GM18499 (cell line): ENCODE results near the gene PAK2.
"Not testable (repeated sequence)": the region's sequence is repeated elsewhere in the genome, so short reads cannot be mapped to it uniquely, and the experiment has no call there.

ENCODE experiments used
- ATAC-seq: cut with Tn5 transposase; IDR thresholded peaks from one replicate; pipeline ENCODE4 v1.9.1; 2021; ENCODE audit warnings: moderate number of reproducible peaks; ENCODE audit not compliant: insufficient read depth, unreplicated experiment

The PAK2 gene

DNA sequence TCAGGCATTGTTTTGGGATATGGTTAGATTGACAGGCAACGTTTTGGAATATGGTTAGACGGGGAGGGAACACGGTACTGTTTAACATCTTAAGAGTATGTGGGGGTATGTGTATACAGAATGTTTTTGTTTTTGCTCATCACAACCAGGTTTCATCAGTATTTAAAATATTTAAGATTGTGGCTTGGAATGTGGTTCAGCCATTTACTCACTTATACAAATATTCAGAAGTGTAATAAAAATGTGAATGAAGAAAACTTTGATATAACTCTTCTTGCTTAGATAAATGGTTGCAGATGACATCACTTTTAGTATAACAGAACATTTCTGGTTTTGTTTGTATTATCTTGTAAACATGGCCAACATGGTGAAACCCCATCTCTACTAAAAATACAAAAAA lies 3.9 kb upstream of the PAK2 start:
- no peak for ATAC-seq

DNA sequence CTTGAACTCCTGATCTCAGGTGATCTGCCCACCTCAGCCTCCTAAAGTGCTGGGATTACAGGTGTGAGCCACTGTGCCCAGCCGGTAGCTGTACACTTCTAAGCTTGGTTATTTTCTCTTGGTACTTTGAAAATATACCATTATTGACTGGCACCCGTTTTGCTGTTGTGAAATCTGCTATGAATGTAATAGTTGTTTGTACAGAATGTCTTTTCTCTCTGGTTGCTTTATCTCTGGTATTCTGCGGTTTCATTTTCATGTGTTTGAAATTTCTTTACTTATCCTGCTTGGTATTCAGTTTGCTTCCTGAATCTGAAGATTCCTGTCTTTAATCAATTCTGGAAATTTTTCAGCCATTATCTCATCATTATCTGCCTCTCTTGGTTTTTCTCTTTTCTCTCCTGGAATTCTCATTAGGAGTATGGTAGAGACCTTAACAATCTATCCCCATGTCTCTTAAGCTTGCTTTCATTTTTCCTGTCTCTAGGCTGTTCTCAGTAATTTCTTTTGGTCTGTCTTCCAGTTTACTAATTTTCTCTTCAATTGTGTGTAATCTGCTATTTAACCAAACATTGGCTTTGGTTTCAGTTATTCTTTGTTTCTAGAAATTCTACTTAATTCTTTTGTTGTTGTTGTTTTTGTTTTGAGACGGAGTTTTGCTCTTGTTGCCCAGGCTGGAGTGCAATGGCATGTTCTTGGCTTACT lies 2.8 kb upstream of the PAK2 start:
- ATAC-seq: no peak

DNA sequence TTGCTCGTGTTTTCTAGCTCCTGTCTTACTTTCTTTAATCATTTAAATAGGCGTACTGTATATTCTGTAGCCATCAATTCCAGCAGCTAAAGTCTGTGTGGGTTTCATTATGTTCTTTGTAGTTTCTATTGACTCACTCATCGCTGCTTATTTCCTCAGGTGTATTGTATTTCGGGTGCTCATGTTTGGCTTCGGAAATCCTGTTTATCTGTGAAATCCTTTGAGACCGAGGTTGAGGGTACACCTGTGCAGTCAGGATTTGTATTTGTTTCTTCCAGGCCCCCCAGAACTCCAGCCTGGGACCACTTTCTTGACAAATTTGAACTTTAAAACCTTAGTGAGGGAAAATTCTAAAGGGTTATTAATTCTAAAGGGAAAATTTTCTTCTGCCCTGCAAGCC lies 2.0 kb upstream of the PAK2 start:
- no peak for ATAC-seq

DNA sequence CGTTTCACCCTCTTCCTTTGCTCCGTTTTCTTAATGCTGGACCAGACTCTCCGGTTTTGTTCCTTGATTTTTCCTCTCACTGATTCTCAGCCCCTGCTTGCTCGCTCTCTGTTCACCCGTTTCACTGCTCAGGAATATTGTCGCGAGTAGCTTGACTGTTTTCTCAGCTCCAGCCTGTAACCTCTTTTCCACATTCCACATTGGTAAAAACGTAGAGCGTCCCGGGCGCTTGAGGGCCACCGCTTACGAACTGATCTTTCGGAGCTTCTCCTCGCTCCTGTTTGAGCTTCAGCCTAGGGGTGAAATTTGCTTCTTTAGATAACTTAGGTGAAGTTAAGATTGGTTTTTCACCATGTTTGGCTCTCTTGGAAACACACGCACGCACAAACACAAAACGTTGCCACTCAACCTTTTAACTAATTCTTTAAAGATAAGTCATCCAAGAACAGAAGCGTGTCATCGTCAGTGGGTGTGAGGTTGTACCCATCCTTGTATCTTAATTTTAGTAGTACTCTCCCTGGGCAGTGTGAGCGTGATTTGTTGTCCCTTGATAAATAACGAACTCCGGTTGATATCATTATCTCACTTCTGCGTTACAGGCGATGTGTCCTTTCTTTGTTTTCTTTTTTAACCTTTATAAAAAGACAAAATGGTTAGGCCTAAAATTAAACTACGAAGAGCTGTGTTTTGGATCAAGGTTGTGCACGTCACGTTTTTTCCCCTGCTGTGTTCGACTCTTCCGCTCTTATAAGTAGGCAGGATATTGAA lies 1.0 kb downstream of the PAK2 start:
- no peak for ATAC-seq

DNA sequence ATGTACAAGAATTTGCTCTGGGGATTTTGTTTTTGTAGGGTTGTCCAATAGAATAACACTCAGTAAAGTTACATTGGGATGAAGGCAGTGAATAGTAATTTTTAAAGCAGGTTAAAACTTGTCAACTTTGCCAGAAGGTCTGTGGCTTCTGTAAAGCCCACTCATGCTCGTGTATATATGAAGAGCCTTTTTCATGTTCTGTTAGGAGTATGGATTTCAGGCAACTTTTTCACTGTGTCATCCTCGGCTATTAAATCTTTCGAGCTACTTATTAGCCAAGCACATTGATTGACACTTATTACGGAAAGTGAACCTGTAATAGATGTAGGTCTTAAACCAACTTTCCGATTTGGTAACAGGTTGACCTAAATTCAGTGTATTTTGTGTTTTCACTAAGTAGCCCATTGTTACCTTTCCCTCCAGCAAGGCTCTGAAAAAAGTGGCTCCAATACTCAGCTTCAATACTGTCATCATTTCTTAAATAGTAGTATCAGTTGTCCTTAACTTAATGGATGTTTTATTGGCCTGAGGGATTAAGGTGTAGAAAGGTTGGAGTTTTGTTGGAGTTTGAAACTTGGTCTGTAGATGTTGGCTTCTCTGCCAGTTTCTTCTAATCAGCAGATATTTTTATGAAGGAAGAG lies 1.7 kb downstream of the PAK2 start:
- ATAC-seq: no peak

DNA sequence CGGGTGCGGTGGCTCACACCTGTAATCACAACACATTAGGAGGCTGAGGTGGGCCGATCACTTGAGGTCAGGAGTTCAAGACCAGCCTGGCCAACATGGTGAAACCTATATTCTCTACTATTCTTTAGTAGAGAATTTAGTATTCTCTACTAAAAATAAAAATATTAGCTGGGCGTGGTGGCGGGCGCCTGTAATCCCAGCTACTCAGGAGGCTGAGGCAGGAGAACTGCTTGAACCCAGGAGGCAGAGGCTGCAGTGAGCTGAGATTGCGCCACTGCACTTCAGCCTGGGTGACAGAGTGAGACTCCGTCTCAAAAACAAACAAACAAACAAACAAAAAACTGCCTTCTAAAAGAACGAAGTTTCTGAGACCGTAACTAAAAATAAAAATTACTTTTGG lies 3.9 kb downstream of the PAK2 start:
- ATAC-seq: not testable (repeated sequence)

DNA sequence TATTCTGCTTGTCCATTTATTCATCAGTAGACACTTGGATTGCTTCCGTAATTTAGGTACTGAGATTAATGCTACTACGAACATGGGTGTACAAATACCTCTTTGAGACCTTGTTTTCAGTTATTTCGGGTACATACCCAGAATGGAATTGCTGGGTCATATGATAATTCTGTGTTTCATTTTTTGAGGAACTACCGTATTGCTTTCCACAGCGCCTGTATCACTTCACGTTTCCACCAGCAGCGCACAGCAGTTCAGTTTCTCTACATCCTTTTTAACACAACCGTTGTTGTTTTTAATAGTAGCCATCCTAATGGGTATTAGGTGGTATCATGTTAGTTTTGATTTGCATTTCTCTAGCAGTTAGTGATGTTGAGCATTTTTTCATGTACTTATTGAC lies 9.5 kb downstream of the PAK2 start:
- ATAC-seq: no peak

DNA sequence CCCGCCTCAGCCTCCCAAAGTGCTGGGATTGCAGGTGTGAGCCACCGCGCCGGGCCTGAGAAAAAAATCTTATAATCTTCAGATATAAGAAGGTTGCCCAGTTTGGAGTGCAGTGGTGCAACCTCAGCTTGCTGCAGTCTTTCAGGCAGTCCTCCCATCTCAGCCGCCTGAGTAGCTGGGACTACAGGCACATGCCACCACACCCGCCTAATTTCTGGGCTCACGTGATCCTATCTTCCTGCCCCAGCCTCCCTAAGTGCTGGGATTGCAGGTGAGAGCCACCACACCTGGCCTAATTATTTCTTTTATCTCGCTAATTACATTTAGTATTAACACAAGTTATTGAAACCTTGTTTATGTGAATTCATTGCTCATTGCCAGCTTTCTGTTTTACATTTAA lies 13.5 kb downstream of the PAK2 start:
- no peak for ATAC-seq

DNA sequence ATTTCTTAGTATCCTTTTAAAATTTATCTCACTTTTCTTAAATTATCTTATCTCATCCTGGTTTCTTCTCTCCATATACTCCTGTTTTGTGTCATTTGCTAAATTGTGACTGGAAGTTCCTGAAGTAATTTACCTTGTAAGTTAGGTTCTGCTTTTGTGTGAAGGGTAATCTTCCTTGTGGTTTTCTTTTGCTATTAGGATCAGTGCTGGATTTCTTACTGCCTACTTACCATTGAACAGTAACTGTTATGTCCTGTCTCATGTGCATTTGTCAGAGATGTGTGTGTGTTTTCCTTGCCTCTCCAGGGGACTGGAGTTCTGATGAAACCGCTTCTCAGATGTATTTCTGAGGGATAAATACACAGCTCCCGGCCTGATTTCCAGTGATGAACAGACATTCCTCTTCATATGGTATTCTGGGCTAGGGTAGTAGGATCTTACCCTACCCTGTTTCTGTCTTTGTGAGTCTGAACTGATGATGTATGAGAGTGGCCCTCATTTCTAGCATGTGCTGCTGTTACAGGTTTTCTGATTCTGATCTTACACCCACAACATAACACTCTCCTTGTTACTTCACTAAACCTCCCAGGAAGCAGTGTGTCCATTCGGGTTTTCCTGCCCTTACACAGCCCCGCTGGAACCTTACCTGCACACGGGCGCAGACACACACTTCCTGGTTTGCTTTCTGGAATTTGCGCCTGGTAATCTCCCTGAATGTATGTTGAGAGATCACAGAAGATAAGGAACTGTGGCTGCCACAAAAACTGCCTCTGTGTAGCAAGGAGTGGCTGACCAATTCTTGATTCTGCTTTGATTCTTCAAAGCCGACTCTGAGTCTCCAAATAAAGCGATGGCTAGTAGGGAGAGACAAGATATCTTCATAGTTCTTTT lies 14.7 kb downstream of the PAK2 start:
- no peak for ATAC-seq

DNA sequence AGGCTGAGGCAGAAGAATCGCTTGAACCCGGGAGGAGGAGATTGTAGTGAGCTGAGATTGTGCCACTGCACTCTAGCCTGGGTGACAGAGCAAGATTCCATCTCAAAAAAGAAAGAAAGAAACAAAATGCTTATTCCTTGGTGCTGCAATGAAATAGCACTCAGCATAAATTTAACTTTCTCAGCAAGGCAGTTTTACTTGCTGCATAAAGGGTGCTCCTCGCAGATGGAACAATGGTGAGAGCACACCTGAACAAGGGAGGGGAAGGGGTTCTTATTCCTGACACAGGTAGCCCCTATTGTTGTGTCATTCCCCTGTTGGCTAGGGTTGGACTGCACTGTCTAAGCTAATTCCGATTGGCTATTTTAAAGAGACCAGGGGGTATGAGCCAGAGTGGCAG lies 17.1 kb downstream of the PAK2 start:
- ATAC-seq: no peak

DNA sequence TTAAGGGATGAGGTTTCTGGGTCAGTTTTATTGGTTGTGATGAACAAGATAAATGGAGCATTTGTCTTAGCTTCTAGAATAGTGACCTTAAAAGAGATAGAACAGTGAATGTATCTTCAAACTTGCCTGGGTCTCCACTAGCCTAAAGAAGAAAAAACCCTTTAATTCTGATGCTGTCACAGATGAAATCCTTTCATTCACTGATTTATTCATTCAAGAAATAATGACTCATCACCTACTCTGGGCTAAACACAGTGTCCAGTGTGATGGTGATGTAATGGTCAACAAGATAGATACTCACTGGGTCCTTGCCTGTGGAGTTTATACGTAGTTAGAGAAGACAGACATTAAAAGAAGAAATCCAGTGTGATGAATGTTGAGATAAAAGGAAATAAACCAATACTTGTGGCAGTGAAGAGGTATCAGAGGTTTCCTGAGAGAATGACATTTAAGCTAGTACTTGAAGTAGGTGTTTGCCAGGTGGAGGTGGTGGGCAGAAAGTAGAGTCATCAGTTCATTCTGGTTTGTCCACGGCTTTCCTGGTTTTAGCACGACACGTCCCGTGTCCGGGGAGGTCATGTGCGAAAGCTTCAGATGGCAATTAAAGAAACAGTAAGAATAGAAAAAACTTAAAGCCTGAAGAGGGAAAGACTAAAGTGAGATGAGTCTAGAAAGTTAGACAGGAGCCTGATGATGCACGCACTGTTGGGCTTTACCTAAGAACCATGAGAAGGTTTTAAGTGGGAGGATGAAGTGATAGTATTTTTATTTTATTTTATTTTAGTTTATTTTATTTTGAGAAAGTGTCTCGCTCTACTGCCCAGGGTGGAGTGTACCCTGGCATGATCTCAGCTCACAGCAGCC lies 18.5 kb downstream of the PAK2 start:
- ATAC-seq: no peak

DNA sequence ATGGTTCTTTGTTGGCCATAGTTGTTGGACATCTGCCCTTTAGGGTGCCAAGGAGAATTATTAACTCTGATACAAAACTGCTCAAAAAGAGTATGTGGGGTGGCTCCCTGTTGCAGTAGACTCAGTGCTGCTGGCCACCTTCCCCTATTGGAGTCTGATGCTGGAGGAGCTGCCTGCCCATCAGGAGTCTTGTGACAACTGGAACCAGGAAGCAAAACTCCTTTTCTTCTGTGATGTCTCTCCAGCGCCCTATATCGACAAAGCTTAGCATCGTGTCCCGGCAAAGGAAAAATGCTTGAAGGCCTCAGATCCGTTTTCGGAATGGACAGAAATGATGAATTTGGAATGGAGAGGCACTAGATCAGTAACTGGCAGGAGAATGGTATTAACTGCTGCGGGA lies 23.5 kb downstream of the PAK2 start:
- ATAC-seq: no peak

DNA sequence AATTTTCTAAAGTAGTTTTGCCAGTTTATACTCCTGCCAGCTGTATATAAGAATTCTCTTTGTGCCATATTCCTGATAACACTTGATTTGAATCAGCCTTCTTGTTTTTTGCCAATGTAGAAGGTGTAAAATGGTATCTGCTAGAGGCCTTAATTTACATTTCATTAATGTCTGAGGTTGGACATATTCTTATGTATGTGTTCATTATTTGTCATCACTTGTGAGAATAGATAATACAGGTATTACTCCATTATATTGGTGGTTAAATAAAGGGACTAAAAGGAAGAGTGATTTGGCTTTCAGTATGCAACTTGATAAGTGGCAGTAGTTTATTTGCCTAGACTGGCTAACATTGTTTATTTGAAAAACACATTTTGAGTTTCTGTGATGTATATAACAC lies 25.8 kb downstream of the PAK2 start:
- no peak for ATAC-seq

DNA sequence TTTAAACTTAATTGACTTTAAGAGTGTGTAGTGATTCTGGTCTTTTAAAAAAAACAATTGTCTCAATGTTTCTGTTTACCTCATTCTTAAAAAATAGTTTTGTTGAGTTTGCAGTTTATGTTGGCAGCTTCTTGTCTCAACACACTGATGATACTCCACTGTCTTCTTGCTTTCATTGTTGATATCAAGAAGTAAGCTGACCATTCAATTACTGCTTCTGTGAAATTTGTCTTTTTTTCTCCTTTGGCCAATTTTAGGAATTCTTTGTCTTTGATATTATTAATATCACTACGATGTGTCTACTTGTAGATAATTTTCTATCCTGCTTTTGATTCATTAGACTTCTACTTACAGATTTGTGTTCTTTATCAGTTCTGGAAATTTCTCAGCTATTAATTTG lies 31.4 kb downstream of the PAK2 start:
- ATAC-seq: no peak

DNA sequence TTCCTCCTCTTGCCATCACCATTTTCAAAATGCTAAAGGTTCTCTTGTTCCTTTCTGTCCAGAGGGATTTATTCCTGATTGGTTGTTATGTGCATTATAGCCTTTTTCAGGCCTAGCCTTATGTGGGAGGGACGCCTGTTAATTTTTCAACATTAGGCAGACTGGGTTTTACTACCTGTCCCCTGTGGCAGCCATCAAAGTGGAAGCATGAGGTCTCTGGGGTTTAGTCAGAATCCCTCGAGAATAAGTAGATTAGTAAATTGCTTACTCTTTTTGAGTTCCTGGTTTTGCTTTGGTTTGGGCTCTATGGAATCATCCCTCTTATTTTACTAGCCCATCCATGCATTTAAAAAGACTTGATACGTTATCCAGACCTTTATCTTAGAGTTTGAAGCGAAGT lies 32.4 kb downstream of the PAK2 start:
- ATAC-seq: no peak

DNA sequence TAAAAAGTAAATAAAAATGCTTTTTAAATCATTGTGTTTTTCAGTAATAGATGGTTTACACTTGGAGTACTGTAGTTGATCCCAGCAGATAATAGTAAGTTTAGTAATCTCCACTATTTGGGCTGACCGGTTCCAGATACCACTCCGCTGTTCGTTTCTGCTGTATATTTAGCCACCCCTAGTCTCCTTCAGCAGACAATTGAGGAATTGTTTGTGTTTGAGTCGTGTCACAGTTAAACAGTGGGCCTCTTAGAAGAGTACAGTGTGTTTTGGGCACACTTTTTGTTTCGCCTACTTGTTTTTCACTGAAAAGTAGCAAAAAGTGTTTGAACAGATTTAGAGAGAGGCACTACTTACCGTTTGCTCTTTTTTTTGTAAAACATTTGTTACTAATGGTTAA lies 33.2 kb downstream of the PAK2 start:
- no peak for ATAC-seq

DNA sequence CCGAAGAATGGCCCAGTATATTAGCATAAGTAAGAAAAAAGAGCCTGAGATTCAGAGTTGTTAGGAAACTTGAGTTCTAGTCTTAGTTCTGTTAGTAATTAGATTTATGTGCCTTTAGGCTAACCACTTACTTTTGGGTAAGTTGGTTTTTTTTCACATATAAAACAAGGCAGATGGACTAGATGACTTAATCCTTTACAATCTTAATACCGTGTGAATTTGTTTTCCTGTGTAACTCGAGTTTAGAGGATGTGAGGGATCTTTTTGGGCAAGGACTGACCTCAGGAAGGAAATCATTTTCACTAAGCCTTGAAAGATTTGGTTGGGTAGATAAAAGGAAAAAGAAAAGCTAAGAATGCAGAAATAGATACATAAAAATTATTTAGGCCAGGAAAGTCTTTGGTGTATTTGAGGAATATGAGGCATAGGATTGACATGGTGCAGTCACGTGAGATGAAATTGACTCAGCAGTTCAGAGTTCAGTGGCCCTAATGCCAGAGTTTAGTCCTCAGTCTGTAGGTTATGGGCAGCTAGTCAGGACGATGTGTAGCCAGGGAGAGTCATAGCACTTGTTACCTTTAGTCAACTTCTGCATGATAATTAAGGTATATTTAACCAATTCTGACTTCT lies 34.6 kb downstream of the PAK2 start:
- no peak for ATAC-seq

DNA sequence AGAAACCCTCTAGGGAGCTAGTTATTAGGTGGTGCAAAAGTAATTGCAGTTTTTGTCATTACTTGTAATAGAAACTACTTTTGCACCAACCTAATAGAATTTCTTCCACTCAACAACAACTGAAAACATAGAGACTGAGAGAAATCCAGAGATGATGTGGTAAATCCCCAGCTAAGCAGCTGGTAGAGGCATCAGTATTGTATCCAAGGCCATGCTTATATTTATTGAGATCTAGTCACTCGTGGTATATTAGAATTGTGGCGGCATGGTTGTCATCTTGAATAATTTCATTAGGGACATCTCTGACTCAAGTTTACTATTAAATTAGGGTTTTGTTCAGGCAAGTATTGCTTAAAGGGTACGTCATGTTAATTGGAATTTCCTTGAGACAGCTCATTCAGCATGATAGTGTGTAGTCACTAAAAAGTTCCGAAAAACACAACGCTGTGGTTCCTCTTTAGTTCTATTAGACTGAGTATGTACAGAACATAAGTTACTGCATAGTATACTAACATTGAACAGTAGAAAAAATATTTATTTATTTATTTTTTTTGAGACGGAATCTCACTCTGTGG lies 35.3 kb downstream of the PAK2 start:
- no peak for ATAC-seq

DNA sequence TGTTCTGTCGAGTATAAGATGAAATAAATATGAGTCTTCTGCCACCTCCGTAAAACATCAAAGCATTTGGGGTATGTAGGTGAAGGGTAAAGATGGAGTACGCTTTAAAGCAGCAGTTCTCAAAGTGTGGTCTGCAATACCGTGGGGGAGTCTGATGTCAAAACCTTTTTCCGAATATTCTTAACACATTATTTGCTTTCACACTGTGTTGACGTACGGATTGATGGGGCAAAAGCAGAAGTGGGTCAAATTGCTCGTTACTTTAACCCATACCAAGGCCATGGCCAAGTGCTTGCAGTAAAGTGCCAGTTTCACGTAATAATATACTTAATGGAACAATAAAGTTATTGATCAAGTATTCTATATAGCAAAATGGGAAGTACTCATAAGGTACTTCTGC lies 36.3 kb downstream of the PAK2 start:
- ATAC-seq: no peak
